Endothelial cell (in vitro differentiated cells): ENCODE results near the gene MTURN. TPM values are rescaled to one million over a fixed set of nuclear protein-coding genes. Genes with fewer than 3 reads are reported as not detected.

Source experiments
- DNase-seq: peaks from one replicate; pipeline ENCODE4 v3.0.0; 2021; ENCODE audit warnings: low spot score
- H3K27ac Mint-ChIP-seq: one replicate; pipeline ENCODE4 v1.8.0; 2021; ENCODE audit warnings: mixed read lengths, inconsistent platforms; ENCODE audit not compliant: unreplicated experiment
- H3K27me3 Mint-ChIP-seq: one replicate; pipeline ENCODE4 v1.8.0; 2021; ENCODE audit warnings: mild to moderate bottlenecking, moderate library complexity, mixed read lengths, inconsistent platforms; ENCODE audit not compliant: unreplicated experiment
- H3K36me3 Mint-ChIP-seq: one replicate; pipeline ENCODE4 v1.8.0; 2021; ENCODE audit warnings: mild to moderate bottlenecking, low read depth, mixed read lengths, inconsistent platforms; ENCODE audit not compliant: unreplicated experiment
- H3K4me1 Mint-ChIP-seq: one replicate; pipeline ENCODE4 v1.8.0; 2021; ENCODE audit warnings: mild to moderate bottlenecking, mixed read lengths, inconsistent platforms; ENCODE audit not compliant: unreplicated experiment
- H3K4me3 Mint-ChIP-seq: one replicate; pipeline ENCODE4 v1.8.0; 2021; ENCODE audit warnings: mild to moderate bottlenecking, mixed read lengths, inconsistent platforms; ENCODE audit not compliant: unreplicated experiment
- H3K9me3 Mint-ChIP-seq: one replicate; pipeline ENCODE4 v1.8.0; 2021; ENCODE audit warnings: mixed read lengths, inconsistent platforms; ENCODE audit not compliant: unreplicated experiment
- total RNA-seq: library from RNA; stranded (reverse); fragmentation: NEBNext Ultra II Directional; extraction: Animal tissue kit (Norgen Biotek cat#: 25700); gene quantifications from one replicate; pipeline ENCODE4 v1.2.1, GENCODE V29; 2021; ENCODE audit not compliant: unreplicated experiment
- TF ChIP-seq, protein P1 (sequence below): fragments of 200-600 bp; sonication (generic); IDR thresholded peaks from one replicate; pipeline ENCODE4 v1.5.0; 2021; ENCODE audit warnings: antibody characterized with exemption; ENCODE audit not compliant: unreplicated experiment

The MTURN gene
- total RNA-seq, 1 donor from 2014 or later, result 18.0 TPM

DNA sequence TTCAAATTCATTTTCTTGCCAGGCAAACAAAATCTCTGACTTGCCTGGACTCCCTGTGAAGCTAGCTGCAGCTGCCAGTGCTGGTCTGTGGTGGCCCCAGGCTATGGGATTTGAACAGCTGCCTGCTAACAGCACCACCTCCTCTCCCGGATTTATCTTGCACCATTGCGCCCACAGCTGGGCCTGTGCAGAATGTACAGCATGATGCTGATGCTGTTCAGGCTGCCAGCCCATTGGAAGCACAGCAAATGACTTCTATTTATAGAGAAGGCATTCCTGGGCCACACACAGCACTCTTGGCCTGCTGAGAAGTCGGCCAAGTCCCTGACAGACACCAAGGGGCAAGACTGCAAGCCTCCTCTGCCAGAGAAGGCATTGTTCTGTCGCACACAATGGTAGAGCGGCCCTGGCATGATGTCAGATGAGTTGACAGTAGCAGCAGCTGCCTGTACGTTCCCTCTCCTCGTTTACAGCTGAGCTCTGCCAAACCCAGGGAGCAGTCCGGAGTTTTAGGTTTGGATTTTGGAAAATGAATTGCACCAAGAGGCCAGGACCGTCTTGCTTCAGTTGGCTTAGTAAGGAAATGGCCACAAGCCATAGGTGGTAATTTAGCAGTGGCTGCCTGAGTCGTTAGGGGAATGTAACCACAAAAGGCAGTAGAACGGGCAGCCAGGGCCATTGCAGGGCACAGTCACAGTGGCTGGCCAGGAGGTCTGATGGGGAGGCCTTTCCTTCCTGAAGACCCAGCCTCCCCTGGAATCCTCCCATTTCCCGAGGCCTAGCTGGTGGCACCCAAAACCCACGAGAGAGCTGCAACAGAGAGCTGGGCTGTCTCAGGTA, 38.5 kb downstream of the MTURN start:
- Mint-ChIP-seq H3K4me3 (no peak overlapping the region), H3K27ac (no peak overlapping the region), H3K36me3 (peaks cover 4% of the 10 kb centered on the region)

DNA sequence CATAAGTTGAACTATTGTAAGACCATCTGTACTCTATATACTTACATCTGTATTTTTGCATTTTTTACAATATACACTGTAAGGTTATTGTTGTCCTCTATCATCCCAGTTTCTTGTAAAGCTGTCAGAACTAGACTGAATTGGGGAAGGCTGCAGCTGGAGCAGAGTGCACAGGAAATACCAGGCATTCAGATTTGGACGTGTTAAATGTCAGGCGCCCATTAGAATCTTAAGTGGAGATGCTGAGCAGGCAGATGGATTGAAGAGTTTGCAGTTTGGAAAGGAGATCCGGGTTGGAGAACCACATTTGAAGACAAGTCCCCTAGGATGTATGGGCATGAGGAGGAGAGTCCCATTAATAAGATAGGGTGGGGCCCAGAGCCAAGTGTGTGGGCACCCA, 40.4 kb downstream of the MTURN start:
- H3K27me3 Mint-ChIP-seq, result no peaks in the 10 kb centered on the region
- H3K9me3 Mint-ChIP-seq, result no peaks in the 10 kb centered on the region
- no peaks in the 10 kb centered on the region for H3K36me3 Mint-ChIP-seq
- H3K27ac Mint-ChIP-seq, result no peak overlapping the region
- DNase-seq, result no peak
- H3K4me3 Mint-ChIP-seq, result no peak overlapping the region
- TF ChIP-seq, protein P1, sequence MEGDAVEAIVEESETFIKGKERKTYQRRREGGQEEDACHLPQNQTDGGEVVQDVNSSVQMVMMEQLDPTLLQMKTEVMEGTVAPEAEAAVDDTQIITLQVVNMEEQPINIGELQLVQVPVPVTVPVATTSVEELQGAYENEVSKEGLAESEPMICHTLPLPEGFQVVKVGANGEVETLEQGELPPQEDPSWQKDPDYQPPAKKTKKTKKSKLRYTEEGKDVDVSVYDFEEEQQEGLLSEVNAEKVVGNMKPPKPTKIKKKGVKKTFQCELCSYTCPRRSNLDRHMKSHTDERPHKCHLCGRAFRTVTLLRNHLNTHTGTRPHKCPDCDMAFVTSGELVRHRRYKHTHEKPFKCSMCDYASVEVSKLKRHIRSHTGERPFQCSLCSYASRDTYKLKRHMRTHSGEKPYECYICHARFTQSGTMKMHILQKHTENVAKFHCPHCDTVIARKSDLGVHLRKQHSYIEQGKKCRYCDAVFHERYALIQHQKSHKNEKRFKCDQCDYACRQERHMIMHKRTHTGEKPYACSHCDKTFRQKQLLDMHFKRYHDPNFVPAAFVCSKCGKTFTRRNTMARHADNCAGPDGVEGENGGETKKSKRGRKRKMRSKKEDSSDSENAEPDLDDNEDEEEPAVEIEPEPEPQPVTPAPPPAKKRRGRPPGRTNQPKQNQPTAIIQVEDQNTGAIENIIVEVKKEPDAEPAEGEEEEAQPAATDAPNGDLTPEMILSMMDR, result no peak
- H3K4me1 Mint-ChIP-seq, result no peaks in the 10 kb centered on the region

More for the DNA sequence above, 38.5 kb downstream of the MTURN start:
- Mint-ChIP-seq H3K27me3 (no peaks in the 10 kb centered on the region), H3K4me1 (peaks cover 9% of the 10 kb centered on the region), H3K9me3 (no peaks in the 10 kb centered on the region)
- TF ChIP-seq, protein P1, result no peak
- DNase-seq, result no peak

DNA sequence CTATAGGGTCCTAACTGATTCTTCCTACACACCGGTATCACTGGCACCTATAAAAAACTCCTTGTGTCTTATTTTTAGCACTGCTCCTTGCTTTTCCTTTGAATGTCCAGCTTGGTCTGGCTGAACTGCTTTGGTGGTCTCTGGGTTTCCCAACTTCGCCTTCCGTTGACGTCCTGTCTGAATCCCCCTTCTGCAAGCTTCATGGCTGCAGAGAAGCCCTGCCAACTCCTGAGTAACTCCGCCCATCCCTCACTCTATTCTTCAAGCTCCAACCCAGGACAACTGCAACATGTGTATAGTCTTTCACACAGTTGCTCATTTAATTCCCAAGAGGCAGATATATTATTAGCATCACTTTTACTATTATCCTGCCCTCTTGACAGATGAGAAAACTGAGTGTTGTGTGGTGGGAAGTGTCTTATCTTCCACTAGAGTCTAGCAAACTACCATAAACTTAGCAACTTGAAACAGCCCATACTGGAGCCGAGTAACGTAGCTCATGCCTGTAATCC, 40.9 kb downstream of the MTURN start:
- Mint-ChIP-seq H3K4me1 (no peaks in the 10 kb centered on the region), H3K27ac (no peak overlapping the region), H3K9me3 (no peaks in the 10 kb centered on the region), H3K4me3 (no peak overlapping the region), H3K27me3 (no peaks in the 10 kb centered on the region), H3K36me3 (no peaks in the 10 kb centered on the region)
- TF ChIP-seq, protein P1, result no peak
- DNase-seq, result no peak

DNA sequence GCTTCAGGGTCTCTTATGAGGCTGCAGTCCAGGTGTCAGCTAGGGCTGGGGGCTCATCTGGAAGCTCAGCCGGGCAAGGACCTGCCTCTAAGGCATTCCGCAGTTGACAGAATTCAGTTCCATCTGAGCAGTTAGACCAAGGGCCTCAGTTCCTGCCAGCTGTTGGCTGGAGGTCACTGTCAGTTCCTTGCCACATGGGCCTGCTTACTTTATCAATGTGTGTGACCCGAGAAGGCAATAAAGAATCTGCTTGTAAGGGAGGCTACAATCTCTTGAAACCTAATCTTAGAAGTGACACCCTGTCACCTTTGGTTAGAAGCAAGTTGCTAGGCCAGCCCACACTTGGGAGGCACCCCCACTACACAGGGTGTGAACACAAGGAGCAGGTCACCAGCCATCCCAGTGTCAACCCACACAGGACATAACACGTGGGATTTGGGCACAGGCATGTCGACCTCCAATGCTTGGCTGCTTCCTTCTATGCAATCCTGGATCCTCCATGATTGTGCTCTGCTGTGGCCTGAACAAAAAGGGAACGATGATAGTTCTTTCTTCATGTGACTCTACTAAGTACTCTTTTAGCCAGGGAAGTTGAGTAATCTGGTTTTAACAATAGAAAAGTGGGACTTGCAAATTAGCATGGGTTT, 41.8 kb downstream of the MTURN start:
- Mint-ChIP-seq H3K36me3 (no peaks in the 10 kb centered on the region), H3K27me3 (no peaks in the 10 kb centered on the region), H3K27ac (no peak overlapping the region), H3K9me3 (no peaks in the 10 kb centered on the region), H3K4me3 (no peak overlapping the region), H3K4me1 (no peaks in the 10 kb centered on the region)
- DNase-seq, result no peak
- TF ChIP-seq, protein P1, result no peak

DNA sequence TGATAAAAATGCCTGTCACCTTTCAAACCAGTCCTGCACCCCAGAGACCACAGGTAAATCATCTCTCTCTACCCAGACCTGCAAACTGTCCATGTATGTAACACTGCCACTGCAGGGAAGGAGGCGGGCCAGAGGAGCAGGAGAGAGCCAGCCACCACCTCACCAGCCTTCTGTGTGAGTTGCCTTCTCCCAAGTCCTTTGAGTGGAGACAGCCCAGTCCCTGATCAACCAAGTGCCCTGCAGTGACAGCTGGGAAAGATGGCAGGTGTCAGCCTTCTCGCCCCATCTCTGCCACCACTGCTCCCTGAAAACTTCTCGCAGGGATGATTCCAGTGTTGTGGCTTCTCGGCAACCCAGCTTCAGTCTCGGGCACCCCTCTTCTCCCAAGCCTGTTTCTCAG, 42.4 kb downstream of the MTURN start:
- DNase-seq, result no peak
- TF ChIP-seq, protein P1, result no peak
- Mint-ChIP-seq H3K27ac (no peak overlapping the region), H3K4me1 (no peaks in the 10 kb centered on the region), H3K36me3 (no peaks in the 10 kb centered on the region), H3K4me3 (no peak overlapping the region), H3K27me3 (no peaks in the 10 kb centered on the region), H3K9me3 (no peaks in the 10 kb centered on the region)
